ENCODE results near the gene RNU1-1.
"Not testable (repeated sequence)": the region's sequence is repeated elsewhere in the genome, so short reads cannot be mapped to it uniquely, and the experiment has no call there.

The RNU1-1 gene

GRCh38 chr1:16493731-16494130, 20.4 kb downstream of the RNU1-1 start:
- DNase-seq (ENCODE audit: low read depth in 2 of 2): not testable (repeated sequence)

GRCh38 chr1:16492937-16493336, 21.1 kb downstream of the RNU1-1 start:
- DNase-seq (ENCODE audit: low read depth in 2 of 2): not testable (repeated sequence)

DNA sequence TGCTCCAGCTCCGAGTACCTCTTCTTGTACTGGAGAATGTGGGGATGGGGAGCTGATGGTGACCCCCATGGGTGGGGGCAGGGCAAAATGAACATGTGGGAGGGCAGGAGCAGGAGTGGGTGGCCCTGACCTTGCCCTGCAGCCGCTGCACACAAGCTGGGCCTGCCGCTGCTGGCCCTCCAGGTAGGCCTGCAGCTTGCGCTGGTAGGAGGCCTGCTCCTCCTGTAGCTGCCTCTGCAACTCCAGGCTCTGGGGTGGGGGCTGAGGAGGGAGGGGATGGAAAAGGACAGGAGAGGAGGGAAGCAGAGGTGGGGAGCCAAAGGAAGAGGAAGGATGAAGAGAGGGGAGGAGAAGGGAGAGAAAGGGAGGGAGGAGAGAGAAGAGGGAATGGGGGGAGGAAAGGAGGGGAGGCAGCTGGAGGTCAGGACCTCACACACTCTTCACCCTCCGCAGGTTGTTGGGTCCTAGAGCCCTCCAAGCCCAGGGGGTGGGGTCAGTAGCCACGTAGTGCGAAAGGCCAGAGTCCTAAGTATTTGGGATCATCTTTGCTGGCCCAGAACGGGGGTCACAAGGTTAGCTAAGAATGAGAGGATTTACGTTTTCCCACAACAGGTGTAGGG, 22.9 kb downstream of the RNU1-1 start:
- DNase-seq (ENCODE audit: low read depth in 2 of 2): no peak

GRCh38 chr1:16489195-16489880, 24.7 kb downstream of the RNU1-1 start:
- DNase-seq (ENCODE audit: low read depth in 2 of 2): not testable (repeated sequence)

DNA sequence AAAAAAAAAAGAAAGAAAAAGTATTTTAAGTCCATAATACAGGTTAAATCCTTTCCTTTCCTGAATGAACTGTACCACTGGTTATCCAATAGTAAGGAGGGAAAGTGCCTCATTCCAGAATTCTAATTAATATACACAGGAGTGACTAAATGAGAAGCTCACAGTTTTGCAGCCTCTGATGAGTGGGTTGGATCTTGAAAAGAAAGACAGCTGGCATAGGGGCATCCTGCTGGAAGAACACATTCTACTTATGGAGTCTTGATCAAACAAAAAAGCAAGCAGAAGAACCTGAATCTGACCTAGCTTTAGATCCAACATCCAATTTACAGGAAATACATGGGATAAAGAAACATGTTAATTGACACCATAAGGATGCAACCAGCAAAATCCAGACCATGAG, 27.1 kb downstream of the RNU1-1 start:
- not testable (repeated sequence) for DNase-seq (ENCODE audit: low read depth in 2 of 2)

DNA sequence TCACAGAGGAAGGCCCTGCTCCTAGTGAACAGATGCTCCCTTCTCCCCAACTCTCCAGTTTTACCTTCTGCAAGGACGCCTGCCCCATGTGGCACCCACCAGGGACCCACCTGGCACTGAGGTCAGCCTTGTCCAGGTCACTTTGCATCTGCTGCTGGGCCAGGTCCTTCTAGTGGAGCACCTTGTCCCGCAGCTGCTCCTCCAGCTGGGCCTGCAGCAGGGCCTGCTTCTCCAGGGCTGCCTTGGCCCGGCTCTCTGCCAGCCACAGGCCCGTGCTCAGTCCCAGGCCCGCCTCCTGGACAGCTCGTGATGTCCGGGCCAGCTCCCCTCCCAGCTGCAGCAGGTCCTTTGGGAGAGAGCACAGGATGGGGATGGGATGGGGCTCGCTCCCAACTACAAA, 27.8 kb downstream of the RNU1-1 start:
- not testable (repeated sequence) for DNase-seq (ENCODE audit: low read depth in 2 of 2)

DNA sequence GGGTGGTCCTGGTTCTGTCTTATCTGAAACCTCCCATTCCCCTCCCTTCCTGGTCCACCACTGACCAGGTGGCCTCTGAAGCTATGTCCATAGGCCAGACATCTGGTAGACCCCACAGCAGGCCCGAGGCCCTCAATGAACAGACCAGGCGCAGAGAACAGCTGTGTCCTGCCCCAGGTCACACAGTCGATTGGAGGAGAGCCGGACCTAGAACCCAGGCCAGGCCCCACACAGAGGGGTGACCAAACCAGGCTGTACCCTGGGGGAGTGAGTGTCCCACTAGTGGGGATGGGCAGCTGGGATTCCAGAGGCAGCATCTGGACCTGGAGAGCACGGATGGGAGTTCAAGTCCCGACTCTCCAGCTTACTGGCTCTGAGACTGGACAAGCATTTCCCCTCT, 29.2 kb downstream of the RNU1-1 start:
- no peak for DNase-seq (ENCODE audit: low read depth in 2 of 2)

- no peak for DNase-seq (ENCODE audit: low read depth in 2 of 2)
Measured at GRCh38 chr1:16484501-16484835, 29.6 kb downstream of the RNU1-1 start.

DNA sequence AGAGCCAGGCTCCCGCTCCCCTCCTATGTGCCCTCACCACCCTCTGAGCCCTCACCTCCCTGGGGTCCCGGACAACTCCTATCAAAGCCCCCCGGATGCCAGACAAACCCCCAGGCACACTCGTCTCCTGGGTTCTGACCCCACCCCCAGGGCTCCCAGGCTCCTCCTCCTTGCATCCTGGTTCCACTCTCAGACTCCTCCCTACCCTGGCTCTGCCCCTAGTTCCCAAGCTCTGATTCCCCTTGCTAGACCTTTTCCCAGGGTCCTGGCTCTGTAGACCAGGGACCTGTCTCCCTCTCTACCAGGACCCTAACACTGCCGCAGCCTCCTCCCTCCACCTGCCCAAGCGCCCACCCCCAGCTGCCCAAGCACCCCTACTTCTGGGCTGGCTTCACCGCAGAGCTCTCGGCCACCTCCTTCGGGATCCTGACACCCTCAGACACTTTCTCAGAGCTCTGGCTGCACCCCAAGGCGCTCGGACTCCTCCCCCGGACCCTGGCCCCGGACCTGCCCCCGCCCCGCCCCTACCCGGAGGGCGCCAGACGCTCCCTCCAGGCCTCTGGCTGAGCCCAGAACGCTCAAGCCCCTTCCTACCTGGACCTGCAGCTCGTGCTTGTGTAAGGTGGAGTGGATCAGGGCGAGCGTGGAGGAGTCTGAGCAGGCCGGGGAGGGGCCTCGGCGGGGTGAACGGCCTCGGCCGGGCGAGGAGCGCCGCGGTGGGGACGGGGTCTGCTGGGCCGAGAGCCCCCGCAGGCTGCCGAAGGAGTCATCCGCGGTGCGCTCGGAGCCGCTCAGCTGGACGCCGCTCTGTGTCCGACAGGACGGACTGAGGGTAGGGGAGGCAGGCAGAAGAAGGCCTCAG, 30.2 kb downstream of the RNU1-1 start:
- not testable (repeated sequence) for DNase-seq (ENCODE audit: low read depth in 2 of 2)

- not testable (repeated sequence) for DNase-seq (ENCODE audit: low read depth in 2 of 2)
Measured at GRCh38 chr1:16483146-16483545, 30.9 kb downstream of the RNU1-1 start.

- no peak for DNase-seq (ENCODE audit: low read depth in 2 of 2)
Measured at GRCh38 chr1:16478091-16478490, 36.0 kb downstream of the RNU1-1 start.

GRCh38 chr1:16475771-16476770, 38.0 kb downstream of the RNU1-1 start:
- not testable (repeated sequence) for DNase-seq (ENCODE audit: low read depth in 2 of 2)

GRCh38 chr1:16474891-16475290, 39.2 kb downstream of the RNU1-1 start:
- not testable (repeated sequence) for DNase-seq (ENCODE audit: low read depth in 2 of 2)

GRCh38 chr1:16474166-16474800, 39.8 kb downstream of the RNU1-1 start:
- no peak for DNase-seq (ENCODE audit: low read depth in 2 of 2)

- no peak for DNase-seq (ENCODE audit: low read depth in 2 of 2)
Measured at GRCh38 chr1:16468558-16468957, 45.5 kb downstream of the RNU1-1 start.

GRCh38 chr1:16464917-16465625, 49.0 kb downstream of the RNU1-1 start:
- DNase-seq (ENCODE audit: low read depth in 2 of 2): no peak

Data from activated CD4-positive, alpha-beta T cell treated with anti-CD3 and anti-CD28 coated beads for 24 hours (primary cell).